Measurements from ENCODE around the gene PLA2G12A.

GRCh38 chr4:109684727-109685126 lies 45.1 kb downstream of the PLA2G12A start:
- no peak for TF ChIP-seq EZH2 (IDR thresholded peaks at IDR 0.05)
- no peak for TF ChIP-seq CTCF (IDR thresholded peaks at IDR 0.05)
- TF ChIP-seq EZH2phosphoT487 (IDR thresholded peaks at IDR 0.05): no peak
